Inflammatory macrophage treated with lipopolysaccharide for 1 hour (primary cell): ENCODE results near the gene DHRS4.
"Not testable (repeated sequence)": the region's sequence is repeated elsewhere in the genome, so short reads cannot be mapped to it uniquely, and the experiment has no call there.

Experiments
- DNase-seq, 2 donors: peaks; one replicate each; pipeline ENCODE4 v3.0.0-alpha.2; 2020 to 2022

DHRS4 gene

GRCh38 chr14:23941669-23942068, 11.9 kb upstream of the DHRS4 start:
- DNase-seq: no peak

- DNase-seq: no peak
These were observed 11.0 kb upstream of the DHRS4 start for GRCh38 chr14:23942587-23942986.

GRCh38 chr14:23949069-23949468, 4.5 kb upstream of the DHRS4 start:
- DNase-seq: not testable (repeated sequence)

GRCh38 chr14:23950411-23951135, 3.0 kb upstream of the DHRS4 start:
- DNase-seq: no peak

- not testable (repeated sequence) for DNase-seq
These were observed 2.5 kb upstream of the DHRS4 start for GRCh38 chr14:23951136-23951466.

GRCh38 chr14:23951590-23952201, 1.9 kb upstream of the DHRS4 start:
- DNase-seq: no peak

GRCh38 chr14:23953116-23953463, 480 bp upstream of the DHRS4 start:
- not testable (repeated sequence) for DNase-seq

- DNase-seq: not testable (repeated sequence)
These were observed 677 bp downstream of the DHRS4 start for GRCh38 chr14:23954279-23954614.

GRCh38 chr14:23954965-23955364, 1.4 kb downstream of the DHRS4 start:
- DNase-seq: not testable (repeated sequence)

- peak; percentile 51 to 74 for DNase-seq
These were observed 2.2 kb downstream of the DHRS4 start for GRCh38 chr14:23955811-23956210.

- DNase-seq: not testable (repeated sequence)
These were observed 4.5 kb downstream of the DHRS4 start for GRCh38 chr14:23957913-23958569.

- not testable (repeated sequence) for DNase-seq
These were observed 7.3 kb downstream of the DHRS4 start for GRCh38 chr14:23960899-23961298.

- DNase-seq: not testable (repeated sequence)
These were observed 8.1 kb downstream of the DHRS4 start for GRCh38 chr14:23961704-23962103.

GRCh38 chr14:23969130-23969480, 15.5 kb downstream of the DHRS4 start:
- DNase-seq: not testable (repeated sequence)

GRCh38 chr14:23969481-23970282, 16.1 kb downstream of the DHRS4 start:
- not testable (repeated sequence) for DNase-seq

GRCh38 chr14:23970283-23970659, 16.7 kb downstream of the DHRS4 start:
- not testable (repeated sequence) for DNase-seq

- peak in 1 of 2 donors; percentile 34 for DNase-seq
These were observed 19.6 kb downstream of the DHRS4 start for GRCh38 chr14:23973178-23973577.

- DNase-seq: not testable (repeated sequence)
These were observed 20.5 kb downstream of the DHRS4 start for GRCh38 chr14:23974041-23974440.

- DNase-seq: not testable (repeated sequence)
These were observed 23.6 kb downstream of the DHRS4 start for GRCh38 chr14:23977208-23977607.

- DNase-seq: not testable (repeated sequence)
These were observed 28.6 kb downstream of the DHRS4 start for GRCh38 chr14:23981951-23982813.

GRCh38 chr14:23984891-23985602, 31.5 kb downstream of the DHRS4 start:
- no peak for DNase-seq

GRCh38 chr14:23988223-23988606, 34.6 kb downstream of the DHRS4 start:
- DNase-seq: peak in 1 of 2 donors; percentile 39
